NCI-H2196 (cell line): ENCODE results near the gene RAD51D.
"Not testable (repeated sequence)": the region's sequence is repeated elsewhere in the genome, so short reads cannot be mapped to it uniquely, and the experiment has no call there.

Source experiments
- DNase-seq: peaks from one replicate; lab custom pipeline; 2025; ENCODE audit not compliant: unreplicated experiment; lab: John Stamatoyannopoulos, UW

The RAD51D gene

DNA sequence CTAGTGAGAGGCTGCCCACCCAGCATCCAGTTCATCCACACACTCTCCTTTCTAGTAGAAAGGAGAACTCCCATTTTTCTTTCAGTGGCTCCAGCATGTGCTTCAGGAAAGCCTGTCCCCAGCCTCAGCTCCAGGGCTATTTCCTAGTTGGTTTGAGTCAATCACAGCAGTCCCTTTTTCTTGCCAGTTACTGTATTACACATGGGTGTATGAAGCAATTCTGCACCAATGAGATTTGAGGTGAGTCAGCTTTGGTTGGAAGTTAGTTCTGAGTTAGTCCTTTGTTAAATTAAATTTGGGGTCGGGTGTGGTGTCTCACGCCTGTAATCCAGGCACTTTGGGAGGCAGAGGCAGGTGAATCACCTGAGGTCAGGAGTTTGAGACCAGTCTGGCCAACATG is 24.8 kb downstream of the RAD51D start:
- no peak for DNase-seq

DNA sequence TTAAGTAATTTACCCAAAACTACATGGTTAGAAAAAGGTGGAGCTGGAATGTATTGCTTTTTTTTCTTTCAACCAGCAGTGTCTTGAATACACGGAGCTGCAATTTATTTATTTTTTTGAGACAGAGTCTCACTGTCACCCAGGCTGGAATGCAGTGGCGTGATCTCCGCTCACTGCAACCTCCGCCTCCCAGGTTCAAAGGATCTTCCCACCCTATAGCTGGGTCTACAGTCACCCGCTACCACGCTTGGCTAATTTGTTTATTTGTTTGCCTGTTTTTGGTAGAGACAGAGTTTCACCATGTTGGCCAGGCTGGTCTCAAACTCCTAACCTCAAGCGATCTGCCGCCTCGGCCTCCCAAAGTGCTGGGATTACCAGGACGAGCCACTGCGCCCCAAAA is 29.0 kb downstream of the RAD51D start:
- DNase-seq: not testable (repeated sequence)

- DNase-seq: no peak
These were observed 29.9 kb downstream of the RAD51D start for GRCh38 chr17:35089586-35090296.

- peak; percentile 66 for DNase-seq
These were observed 30.6 kb downstream of the RAD51D start for GRCh38 chr17:35088881-35089585.

DNA sequence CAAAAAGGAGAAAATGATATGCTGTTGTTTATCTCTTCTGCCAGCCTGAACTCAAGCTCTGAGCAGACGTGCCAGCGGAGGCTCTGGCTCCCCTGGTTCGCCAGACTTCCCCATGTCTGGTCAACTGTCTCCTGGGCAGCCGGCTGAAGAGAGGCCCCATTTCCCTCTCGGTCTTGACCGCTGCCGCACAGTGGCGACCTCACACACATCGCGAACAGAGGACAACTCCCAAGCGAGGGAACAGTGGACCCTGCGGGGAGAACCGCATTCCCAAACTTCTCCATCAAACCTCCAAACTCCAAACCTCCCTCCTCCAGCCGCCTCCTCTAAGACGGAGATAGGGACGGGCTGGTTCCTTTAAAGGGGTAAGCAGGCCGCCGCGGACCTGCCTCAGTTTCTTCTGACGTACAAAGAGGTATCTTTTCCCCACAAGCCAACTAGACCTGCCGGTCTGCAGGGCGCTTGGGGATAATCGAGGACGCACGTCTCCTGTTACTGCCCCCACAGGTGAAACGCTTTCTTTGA is 31.2 kb downstream of the RAD51D start:
- no peak for DNase-seq

- no peak for DNase-seq
These were observed 31.8 kb downstream of the RAD51D start for GRCh38 chr17:35087731-35088355.

GRCh38 chr17:35086931-35087573 is 32.6 kb downstream of the RAD51D start:
- no peak for DNase-seq

GRCh38 chr17:35086164-35086563 is 33.5 kb downstream of the RAD51D start:
- no peak for DNase-seq

- DNase-seq: no peak
These were observed 34.7 kb downstream of the RAD51D start for GRCh38 chr17:35084987-35085386.

- no peak for DNase-seq
These were observed 36.6 kb downstream of the RAD51D start for GRCh38 chr17:35083071-35083470.

DNA sequence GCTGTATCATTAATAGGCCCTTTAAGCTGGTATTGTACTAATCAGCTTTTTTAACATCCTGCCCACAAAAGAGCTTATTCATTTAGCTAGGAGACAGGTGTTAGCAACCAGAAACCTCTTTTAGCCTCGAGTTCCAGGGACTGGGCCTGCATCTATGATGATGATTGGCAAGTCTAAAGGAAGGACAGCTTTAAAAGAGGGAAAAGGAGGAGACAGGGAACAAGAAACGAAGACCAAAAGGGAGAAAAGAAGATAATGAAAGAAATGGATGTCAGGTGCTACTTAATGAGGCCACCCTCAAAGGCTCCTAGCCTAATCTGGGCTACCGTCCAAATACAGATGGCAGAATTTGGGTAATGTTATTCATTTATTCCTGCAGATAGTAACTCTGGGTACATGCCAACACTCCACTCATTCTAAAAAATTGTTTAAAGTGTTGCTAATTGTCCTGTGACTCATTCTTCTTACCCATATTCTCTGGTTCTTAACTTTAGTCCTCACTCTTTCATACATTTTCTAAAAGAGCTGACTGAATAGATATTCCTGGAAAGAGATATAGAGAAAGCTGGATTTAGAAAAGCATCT is 37.5 kb downstream of the RAD51D start:
- peak; percentile 57 for DNase-seq

GRCh38 chr17:35081638-35082037 is 38.0 kb downstream of the RAD51D start:
- no peak for DNase-seq

DNA sequence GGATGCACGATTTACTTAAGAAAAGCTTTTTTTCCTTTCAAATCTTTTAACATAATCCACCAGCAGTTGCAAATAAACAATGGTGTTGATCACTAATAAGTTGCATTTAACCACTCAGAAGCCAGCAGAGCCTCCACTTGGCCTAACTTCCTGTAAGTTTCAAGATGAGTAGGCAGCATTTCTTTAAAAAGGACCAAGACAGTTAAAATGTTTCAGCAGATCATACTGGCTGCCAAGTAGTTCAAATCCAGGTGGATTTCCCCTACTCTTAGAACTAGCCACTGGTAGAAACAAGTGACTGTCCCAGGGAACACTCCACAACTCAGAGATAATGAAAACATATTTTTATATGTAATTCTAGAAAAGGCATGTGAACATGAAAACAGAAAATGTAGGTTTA is 39.1 kb downstream of the RAD51D start:
- DNase-seq: no peak

- DNase-seq: no peak
These were observed 39.9 kb downstream of the RAD51D start for GRCh38 chr17:35079547-35080423.

GRCh38 chr17:35076874-35077273 is 42.8 kb downstream of the RAD51D start:
- no peak for DNase-seq

DNA sequence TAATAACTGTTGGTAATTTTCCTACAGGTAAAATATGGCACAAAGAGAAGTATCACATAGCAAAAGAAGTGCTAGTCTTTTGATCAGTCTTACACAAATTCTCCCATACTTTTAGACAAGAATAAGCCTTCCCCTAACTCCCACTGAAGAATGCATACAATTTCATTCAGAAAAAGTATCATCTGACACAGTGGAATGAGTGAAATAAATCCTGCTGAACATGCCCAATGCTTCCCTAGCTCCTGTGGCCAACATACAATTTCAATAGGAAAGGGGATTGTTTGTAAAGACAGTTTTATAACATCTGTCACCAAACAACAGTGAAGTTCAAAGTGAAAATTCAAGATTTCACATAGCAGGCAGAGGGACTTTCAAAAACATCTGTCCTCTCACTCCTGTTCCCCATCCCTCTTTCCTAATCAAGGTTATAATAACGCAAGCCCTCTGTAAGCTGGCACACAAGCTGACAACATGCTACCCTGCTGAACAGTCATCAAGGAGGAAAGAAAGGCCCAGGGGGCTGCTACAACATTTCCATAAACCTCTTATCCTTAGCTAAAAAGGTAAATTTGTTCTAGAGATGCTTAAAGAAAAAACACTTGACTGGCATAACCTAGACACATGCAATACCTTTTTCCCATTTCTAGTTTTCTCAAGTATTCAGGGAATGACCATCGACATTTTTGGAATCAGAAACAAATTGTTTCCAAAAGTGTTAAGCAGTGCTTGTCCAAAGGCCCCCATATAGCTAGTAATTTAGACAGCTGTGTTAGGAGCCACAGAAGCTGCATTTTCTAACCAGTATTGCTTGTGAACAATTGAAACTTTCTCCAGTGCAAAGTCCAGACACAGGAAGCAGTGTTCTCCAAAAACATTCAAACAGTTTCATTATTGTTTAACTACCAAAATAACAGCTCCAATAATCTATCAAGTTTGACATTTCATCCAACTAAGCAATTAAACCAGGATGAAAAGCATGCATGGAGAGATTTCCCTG is 44.7 kb downstream of the RAD51D start:
- no peak for DNase-seq

DNA sequence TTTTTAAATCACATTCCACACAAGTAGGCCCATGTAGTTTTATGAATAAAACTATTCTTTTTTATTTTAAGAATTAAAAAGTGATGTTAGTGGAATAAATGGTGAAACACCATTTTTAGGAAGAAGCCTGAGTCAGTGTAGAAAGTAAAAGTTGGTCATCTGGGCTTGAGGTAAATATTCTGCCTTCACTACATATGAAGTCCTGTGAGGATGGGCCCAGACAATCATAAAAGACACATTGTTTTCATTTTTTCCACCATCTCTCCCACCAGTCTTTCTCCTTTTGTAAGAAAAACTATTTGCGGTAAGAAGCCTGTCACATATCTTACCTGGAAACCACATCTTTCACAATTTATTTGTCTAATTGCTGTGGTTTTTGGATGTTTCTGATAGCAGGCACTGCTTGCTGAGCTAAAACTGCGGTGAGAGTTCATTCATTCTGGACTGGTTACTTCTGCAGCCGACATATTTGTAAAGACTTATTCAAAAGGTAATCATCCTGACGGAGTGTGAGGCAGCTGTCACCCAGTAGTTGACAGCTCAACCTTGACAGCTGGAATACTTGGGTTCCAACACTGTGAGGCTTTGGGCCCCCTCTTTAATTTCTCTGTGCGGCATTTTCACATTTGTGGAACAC is 45.6 kb downstream of the RAD51D start:
- DNase-seq: no peak

DNA sequence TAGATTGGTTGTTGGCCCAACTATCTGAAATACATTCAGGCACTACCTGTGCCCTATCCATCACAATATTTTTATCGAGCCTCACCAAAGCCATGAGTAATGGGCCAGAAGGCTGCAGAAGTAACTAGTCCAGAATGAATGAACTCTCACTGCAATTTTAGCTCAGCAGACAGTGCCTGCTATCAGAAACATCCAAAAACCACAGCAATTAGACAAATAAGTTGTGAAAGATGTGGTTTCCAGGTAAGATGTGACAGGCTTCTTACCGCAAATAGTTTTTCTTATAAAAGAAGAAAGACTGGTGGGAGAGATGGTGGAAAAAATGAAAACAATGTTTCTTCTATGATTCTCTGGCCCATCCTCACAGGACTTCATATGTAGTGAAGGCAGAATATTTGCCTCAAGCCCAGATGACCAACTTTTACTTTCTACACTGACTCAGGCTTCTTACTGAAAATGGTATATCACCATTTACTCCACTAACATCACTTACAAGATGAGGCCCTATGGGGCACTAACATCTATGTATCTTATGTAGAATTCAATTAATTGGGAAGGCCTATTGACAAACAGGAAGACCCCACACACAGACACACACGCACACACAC is 46.4 kb downstream of the RAD51D start:
- no peak for DNase-seq
